WTC11 (cell line): ENCODE results near the gene SERGEF.

Experiments used
- ATF6 ChIP-seq: sonication (generic); formaldehyde crosslinking; IDR thresholded peaks from 2 replicates; pipeline ENCODE4 v1.8.1; 2023; ENCODE audit warnings: mild to moderate bottlenecking, missing genetic modification reagents
- CTCF ChIP-seq: fragments of 200-600 bp; IDR thresholded peaks from 2 replicates; pipeline ENCODE4 v1.8.0; 2022; ENCODE audit warnings: antibody characterized with exemption
- FOXK1 ChIP-seq: sonication (generic); formaldehyde crosslinking; IDR thresholded peaks from 2 replicates; pipeline ENCODE4 v1.8.0; 2022; ENCODE audit warnings: mild to moderate bottlenecking, moderate library complexity, missing genetic modification reagents
- KAT7 ChIP-seq: sonication (generic); formaldehyde crosslinking; IDR thresholded peaks from 2 replicates; pipeline ENCODE4 v1.8.1; 2023; ENCODE audit warnings: missing genetic modification reagents, mild to moderate bottlenecking, borderline replicate concordance
- ZNF396 ChIP-seq: fragments of 250-450 bp; sonication (Bioruptor Pico); IDR thresholded peaks from 2 replicates; pipeline ENCODE4 v1.8.0; 2021; ENCODE audit warnings: mild to moderate bottlenecking, moderate library complexity, borderline replicate concordance
- TF ChIP-seq, protein P1 (sequence below): sonication (generic); formaldehyde crosslinking; IDR thresholded peaks from 2 replicates; pipeline ENCODE4 v1.8.1; 2023; ENCODE audit warnings: mild to moderate bottlenecking, moderate library complexity, missing genetic modification reagents
- TF ChIP-seq, protein P2 (sequence below): sonication (generic); formaldehyde crosslinking; IDR thresholded peaks from 2 replicates; pipeline ENCODE4 v1.8.0; 2022; ENCODE audit warnings: mild to moderate bottlenecking, missing genetic modification reagents

GRCh38 chr11:17781626-17782025 is 231.2 kb downstream of the SERGEF start:
- TF ChIP-seq FOXK1 (CRISPR knock-in tag) = no peak
- no peak for TF ChIP-seq CTCF
- TF ChIP-seq, protein P1, sequence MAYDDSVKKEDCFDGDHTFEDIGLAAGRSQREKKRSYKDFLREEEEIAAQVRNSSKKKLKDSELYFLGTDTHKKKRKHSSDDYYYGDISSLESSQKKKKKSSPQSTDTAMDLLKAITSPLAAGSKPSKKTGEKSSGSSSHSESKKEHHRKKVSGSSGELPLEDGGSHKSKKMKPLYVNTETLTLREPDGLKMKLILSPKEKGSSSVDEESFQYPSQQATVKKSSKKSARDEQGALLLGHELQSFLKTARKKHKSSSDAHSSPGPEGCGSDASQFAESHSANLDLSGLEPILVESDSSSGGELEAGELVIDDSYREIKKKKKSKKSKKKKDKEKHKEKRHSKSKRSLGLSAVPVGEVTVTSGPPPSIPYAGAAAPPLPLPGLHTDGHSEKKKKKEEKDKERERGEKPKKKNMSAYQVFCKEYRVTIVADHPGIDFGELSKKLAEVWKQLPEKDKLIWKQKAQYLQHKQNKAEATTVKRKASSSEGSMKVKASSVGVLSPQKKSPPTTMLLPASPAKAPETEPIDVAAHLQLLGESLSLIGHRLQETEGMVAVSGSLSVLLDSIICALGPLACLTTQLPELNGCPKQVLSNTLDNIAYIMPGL (CRISPR knock-in tag) = no peak
- TF ChIP-seq, protein P2, sequence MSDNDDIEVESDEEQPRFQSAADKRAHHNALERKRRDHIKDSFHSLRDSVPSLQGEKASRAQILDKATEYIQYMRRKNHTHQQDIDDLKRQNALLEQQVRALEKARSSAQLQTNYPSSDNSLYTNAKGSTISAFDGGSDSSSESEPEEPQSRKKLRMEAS (CRISPR knock-in tag) = no peak
- TF ChIP-seq ATF6 = no peak
- TF ChIP-seq KAT7 (CRISPR knock-in tag) = no peak
- TF ChIP-seq ZNF396 (CRISPR knock-in tag) = no peak
